Esophagus squamous epithelium (tissue), 5 donors: Measurements from ENCODE around the gene IL18BP. TPM values are rescaled to one million over a fixed set of nuclear protein-coding genes. Genes with fewer than 3 reads are reported as not detected.

Experiments used
- DNase-seq: peaks from one replicate; lab custom pipeline; 2025; lab: John Stamatoyannopoulos, UW
- H3K27ac ChIP-seq, 4 donors: fragments of 200-600 bp; sonication (generic); one replicate each; pipeline ENCODE4 v1.5.1; 2016 to 2019; ENCODE audit warnings: mild to moderate bottlenecking in 1 of 4
- H3K27me3 ChIP-seq, 4 donors: fragments of 200-600 bp; sonication (generic); 1 replicate in 3 of 4; 2 replicates in 1 of 4; pipeline versions ENCODE4 v1.5.1 to v1.6.0; 2017 to 2021; ENCODE audit warnings: antibody characterized with exemption in 1 of 4
- H3K36me3 ChIP-seq, 3 donors: fragments of 200-600 bp; sonication (generic); one replicate each; pipeline ENCODE4 v1.5.1; 2016 to 2019
- H3K4me1 ChIP-seq, 3 donors: fragments of 200-600 bp; sonication (generic); one replicate each; pipeline ENCODE4 v1.5.1; 2017 to 2019
- H3K4me3 ChIP-seq, 4 donors: fragments of 200-600 bp; sonication (generic); 1 replicate in 3 of 4; 2 replicates in 1 of 4; pipeline ENCODE4 v1.5.1; 2016 to 2019; ENCODE audit warnings: mild to moderate bottlenecking in 2 of 4, moderate library complexity in 1 of 4
- H3K9me3 ChIP-seq, 3 donors: fragments of 200-600 bp; sonication (generic); one replicate each; pipeline ENCODE4 v1.5.1; 2016 to 2019
- POLR2A ChIP-seq, 4 donors: fragments of 450-650 bp; IDR thresholded peaks; one replicate each; pipeline ENCODE4 v1.6.1; 2017; ENCODE audit warnings: antibody characterized with exemption in 4 of 4, mild to moderate bottlenecking in 4 of 4, moderate library complexity in 3 of 4
- WGBS, 2 donors: methylation state at CpG; one replicate each; pipeline ENCODE4 v1.1.5; 2018; 5-methylcytosine and 5-hydroxymethylcytosine counted together
- intact Hi-C: fragments of 100-400 bp; cut with DNase I; formaldehyde crosslinking; loops from one replicate; pipeline ENCODE4 v1.15.0; 2022
- total RNA-seq, 4 donors: library from RNA; depleted of rRNA; stranded (reverse); fragments of >200 nt; gene quantifications; one replicate each; pipeline ENCODE4 v1.1.0, GENCODE V29; 2016
- TF ChIP-seq, protein P1 (sequence below), 6 experiments: fragments of 450-650 bp in 4 of 6; fragments of 200-600 bp in 2 of 6; sonication (generic) in 2 of 6; IDR thresholded peaks; one replicate each; pipeline ENCODE4 v1.5.1; 2016 to 2019; ENCODE audit warnings: antibody characterized with exemption in 6 of 6, mild to moderate bottlenecking in 4 of 6, moderate library complexity in 4 of 6
- donor health status: DM: yes; HTN: yes; CAD: no.

Gene IL18BP
- total RNA-seq, 4 donors from 2014 or later = 1.6 to 6.5 (median 4.8) TPM

- 47 to 56% methylated on average over 3 of the region's 3 CpGs for WGBS, 2 donors
- intact Hi-C loops = loop anchor here (5.0 kb wide), 1 partner anchor 46 kb away; the partner anchor contains the start of genes LRRC51 and NUMA1
- Histone ChIP-seq H3K36me3 (peaks cover 4 to 48% (median 11%) of the 10 kb centered on the region in 3 donors), H3K4me3 (peak overlapping the region in 1 of 4 donors; percentile 10), H3K9me3 (no peaks in the 10 kb centered on the region), H3K27me3 (no peaks in the 10 kb centered on the region), H3K27ac (peak overlapping the region in 1 of 4 donors; percentile 98), H3K4me1 (peaks cover 31 to 98% (median 37%) of the 10 kb centered on the region in 3 donors)
- DNase-seq = no peak
- no peak for TF ChIP-seq POLR2A (IDR thresholded peaks at IDR 0.05)
- TF ChIP-seq, protein P1, sequence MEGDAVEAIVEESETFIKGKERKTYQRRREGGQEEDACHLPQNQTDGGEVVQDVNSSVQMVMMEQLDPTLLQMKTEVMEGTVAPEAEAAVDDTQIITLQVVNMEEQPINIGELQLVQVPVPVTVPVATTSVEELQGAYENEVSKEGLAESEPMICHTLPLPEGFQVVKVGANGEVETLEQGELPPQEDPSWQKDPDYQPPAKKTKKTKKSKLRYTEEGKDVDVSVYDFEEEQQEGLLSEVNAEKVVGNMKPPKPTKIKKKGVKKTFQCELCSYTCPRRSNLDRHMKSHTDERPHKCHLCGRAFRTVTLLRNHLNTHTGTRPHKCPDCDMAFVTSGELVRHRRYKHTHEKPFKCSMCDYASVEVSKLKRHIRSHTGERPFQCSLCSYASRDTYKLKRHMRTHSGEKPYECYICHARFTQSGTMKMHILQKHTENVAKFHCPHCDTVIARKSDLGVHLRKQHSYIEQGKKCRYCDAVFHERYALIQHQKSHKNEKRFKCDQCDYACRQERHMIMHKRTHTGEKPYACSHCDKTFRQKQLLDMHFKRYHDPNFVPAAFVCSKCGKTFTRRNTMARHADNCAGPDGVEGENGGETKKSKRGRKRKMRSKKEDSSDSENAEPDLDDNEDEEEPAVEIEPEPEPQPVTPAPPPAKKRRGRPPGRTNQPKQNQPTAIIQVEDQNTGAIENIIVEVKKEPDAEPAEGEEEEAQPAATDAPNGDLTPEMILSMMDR (IDR thresholded peaks at IDR 0.05) = no peak
Measured at GRCh38 chr11:72036687-72037086, 38.0 kb downstream of the IL18BP start.

GRCh38 chr11:72037554-72038311, 39.0 kb downstream of the IL18BP start:
- no peak for DNase-seq
- Histone ChIP-seq H3K27ac (peak overlapping the region; percentile 86 to 99 (median 96)), H3K4me1 (peaks cover 40 to 98% (median 47%) of the 10 kb centered on the region in 3 donors), H3K27me3 (no peaks in the 10 kb centered on the region), H3K36me3 (peaks cover 4 to 38% (median 11%) of the 10 kb centered on the region in 3 donors), H3K9me3 (no peaks in the 10 kb centered on the region), H3K4me3 (peak overlapping the region in 3 of 4 donors; percentile 60 to 79 (median 65))
- TF ChIP-seq POLR2A (IDR thresholded peaks at IDR 0.05) = no peak
- TF ChIP-seq, protein P1 (IDR thresholded peaks at IDR 0.05) = no peak
- 34 to 63% methylated on average over 3 to 4 of the region's 4 CpGs for WGBS, 2 donors
- intact Hi-C loops = loop anchor here (5.0 kb wide), 1 partner anchor 45 kb away; the partner anchor contains the start of genes LRRC51 and NUMA1

GRCh38 chr11:72038491-72038890, 39.8 kb downstream of the IL18BP start:
- peaks cover 4 to 30% (median 11%) of the 10 kb centered on the region in 3 donors for H3K36me3 ChIP-seq
- peak in 2 of 4 donors; percentile 44 to 48 for TF ChIP-seq POLR2A (IDR thresholded peaks at IDR 0.05)
- TF ChIP-seq, protein P1 (IDR thresholded peaks at IDR 0.05) = no peak
- H3K4me1 ChIP-seq = peaks cover 43 to 96% (median 51%) of the 10 kb centered on the region in 3 donors
- 0% methylated on average over 1 of the region's 2 CpGs; no CpG with 5 or more reads in 1 of the 2 donors for WGBS, 2 donors
- H3K27me3 ChIP-seq = no peaks in the 10 kb centered on the region
- peak overlapping the region; percentile 86 to 99 (median 96) for H3K27ac ChIP-seq
- no peaks in the 10 kb centered on the region for H3K9me3 ChIP-seq
- H3K4me3 ChIP-seq = peak overlapping the region; percentile 29 to 79 (median 62)
- DNase-seq = no peak
- intact Hi-C loops = loop anchor here (5.0 kb wide), 1 partner anchor 44 kb away; the partner anchor contains the start of genes LRRC51 and NUMA1

GRCh38 chr11:72039031-72039855, 40.5 kb downstream of the IL18BP start:
- peaks cover 43 to 96% (median 51%) of the 10 kb centered on the region in 3 donors for H3K4me1 ChIP-seq
- WGBS, 2 donors = 26 to 31% methylated on average over 5 of the region's 5 CpGs
- H3K36me3 ChIP-seq = peaks cover 4 to 23% (median 11%) of the 10 kb centered on the region in 3 donors
- no peaks in the 10 kb centered on the region for H3K27me3 ChIP-seq
- DNase-seq = no peak
- no peaks in the 10 kb centered on the region for H3K9me3 ChIP-seq
- intact Hi-C loops = loop anchor here (5.0 kb wide), 1 partner anchor 43 kb away; the partner anchor contains the start of genes LRRC51 and NUMA1
- peak overlapping the region; percentile 29 to 79 (median 62) for H3K4me3 ChIP-seq
- TF ChIP-seq POLR2A (IDR thresholded peaks at IDR 0.05) = no peak
- TF ChIP-seq, protein P1 (IDR thresholded peaks at IDR 0.05) = no peak
- H3K27ac ChIP-seq = peak overlapping the region; percentile 86 to 99 (median 96)
